Cortex of kidney (tissue), 1 donor: ENCODE results near the gene PLSCR5.

Source experiments
- DNase-seq: peaks from one replicate; lab custom pipeline; 2025; lab: John Stamatoyannopoulos, UW

Gene PLSCR5

GRCh38 chr3:146605106-146605505, at the start of gene PLSCR5:
Gene PLSCR5 (minus strand): TSS chr3:146605346. CDS start chr3:146605212, 134 bp downstream.
- DNase-seq, result no peak

GRCh38 chr3:146653978-146654377, 48.8 kb upstream of the PLSCR5 start:
- DNase-seq, result no peak

GRCh38 chr3:146650691-146651442, 45.7 kb upstream of the PLSCR5 start:
- DNase-seq, result no peak

- DNase-seq, result no peak
These were observed 41.1 kb upstream of the PLSCR5 start for GRCh38 chr3:146646261-146646660.

GRCh38 chr3:146640955-146641867, 36.1 kb upstream of the PLSCR5 start:
- DNase-seq, result no peak

- no peak for DNase-seq
These were observed 35.2 kb upstream of the PLSCR5 start for GRCh38 chr3:146640361-146640760.

GRCh38 chr3:146638718-146639117, 33.6 kb upstream of the PLSCR5 start:
- no peak for DNase-seq

GRCh38 chr3:146637871-146638270, 32.7 kb upstream of the PLSCR5 start:
- no peak for DNase-seq

GRCh38 chr3:146636881-146637280, 31.7 kb upstream of the PLSCR5 start:
- no peak for DNase-seq

GRCh38 chr3:146634346-146634745, 29.2 kb upstream of the PLSCR5 start:
- no peak for DNase-seq

- DNase-seq, result no peak
These were observed 23.5 kb upstream of the PLSCR5 start for GRCh38 chr3:146628671-146629070.

- DNase-seq, result no peak
These were observed 21.4 kb upstream of the PLSCR5 start for GRCh38 chr3:146626403-146627122.

GRCh38 chr3:146625186-146625775, 20.1 kb upstream of the PLSCR5 start:
- no peak for DNase-seq

GRCh38 chr3:146621723-146622122, 16.6 kb upstream of the PLSCR5 start:
- no peak for DNase-seq

GRCh38 chr3:146612015-146612414, 6.9 kb upstream of the PLSCR5 start:
- no peak for DNase-seq

- DNase-seq, result no peak
These were observed 6.0 kb upstream of the PLSCR5 start for GRCh38 chr3:146611096-146611495.

- no peak for DNase-seq
These were observed 6.6 kb downstream of the PLSCR5 start for GRCh38 chr3:146598535-146598934.

- DNase-seq, result no peak
These were observed 10.2 kb downstream of the PLSCR5 start for GRCh38 chr3:146594843-146595482.

- no peak for DNase-seq
These were observed 11.4 kb downstream of the PLSCR5 start for GRCh38 chr3:146593776-146594175.

- no peak for DNase-seq
These were observed 14.6 kb downstream of the PLSCR5 start for GRCh38 chr3:146590521-146590920.

GRCh38 chr3:146589899-146590508, 15.1 kb downstream of the PLSCR5 start:
- DNase-seq, result no peak
